Lung (tissue), 12 donors: Measurements from ENCODE around the gene CREG2. TPM values are rescaled to one million over a fixed set of nuclear protein-coding genes. Genes with fewer than 3 reads are reported as not detected.

Source experiments
- ATAC-seq: fragments of 200-7000 bp; cut with Tn5 transposase; one replicate; pipeline ENCODE4 v1.9.1; 2020; ENCODE audit warnings: moderate number of reproducible peaks; ENCODE audit not compliant: insufficient read depth, low FRiP score
- DNase-seq, 3 donors: peaks; one replicate each; pipeline ENCODE4 v3.0.0-alpha.2; 2013 to 2017
- H3K27ac ChIP-seq, 2 donors: one replicate each; pipeline ENCODE4 v1.5.1; 2013; ENCODE audit warnings: mild to moderate bottlenecking in 2 of 2, moderate library complexity in 2 of 2, control low read depth in 1 of 2, inconsistent platforms in 1 of 2, low read depth in 1 of 2, low read length in 1 of 2
- H3K27me3 ChIP-seq, 3 donors: one replicate each; pipeline ENCODE4 v1.5.1; 2013; ENCODE audit warnings: low read length in 2 of 3; ENCODE audit not compliant: control insufficient read depth in 3 of 3, insufficient read depth in 3 of 3
- H3K36me3 ChIP-seq, 4 donors: one replicate each; pipeline ENCODE4 v1.5.1; 2013; ENCODE audit warnings: low read length in 4 of 4, mild to moderate bottlenecking in 1 of 4, moderate library complexity in 1 of 4; ENCODE audit not compliant: control insufficient read depth in 4 of 4, insufficient read depth in 4 of 4
- H3K4me1 ChIP-seq, 5 donors: one replicate each; pipeline ENCODE4 v1.5.1; 2013; ENCODE audit warnings: low read length in 5 of 5, mild to moderate bottlenecking in 2 of 5, moderate library complexity in 1 of 5; ENCODE audit not compliant: control insufficient read depth in 5 of 5, insufficient read depth in 5 of 5
- H3K4me3 ChIP-seq: one replicate; pipeline ENCODE4 v1.5.1; 2013; ENCODE audit warnings: mild to moderate bottlenecking, control low read depth, moderate library complexity
- H3K9ac ChIP-seq, 2 donors: one replicate each; pipeline ENCODE4 v1.5.1; 2013; ENCODE audit warnings: low read length in 2 of 2, control low read depth in 1 of 2; ENCODE audit not compliant: insufficient read depth in 1 of 2
- H3K9me3 ChIP-seq, 4 donors: one replicate each; pipeline ENCODE4 v1.5.1; 2013; ENCODE audit warnings: low read length in 3 of 4, mild to moderate bottlenecking in 1 of 4, moderate library complexity in 1 of 4; ENCODE audit not compliant: control insufficient read depth in 4 of 4, insufficient read depth in 3 of 4
- CTCF ChIP-seq: IDR thresholded peaks from 2 replicates; pipeline ENCODE4 v1.5.1; 2012; ENCODE audit warnings: mild to moderate bottlenecking; ENCODE audit errors: control extremely low read depth, extremely low read depth
- WGBS, 2 donors: extraction: QIAGEN DNeasy Blood & Tissue Kit; methylation state at CpG; one replicate each; pipeline ENCODE4 v1.1.7; 2013; 5-methylcytosine and 5-hydroxymethylcytosine counted together
- polyA plus RNA-seq, 2 donors: library from polyadenylated mRNA; stranded (reverse); fragments of 200-250 nt; gene quantifications; one replicate each; pipeline ENCODE4 v1.2.1, GENCODE V29; 2013
- total RNA-seq, 2 donors: library from RNA; depleted of rRNA in 1 of 2; stranded (reverse); fragments of >200 nt in 1 of 2; gene quantifications; one replicate each; pipeline ENCODE4 v1.2.1, GENCODE V29; 2014 to 2021
- donor health status: control.
- donor health status: control.
- donor health status: Bipolar disorder and iron deficiency.
- donor health status: healthy.
- donor health status: DM: yes; HTN: yes; CAD: no.

Gene CREG2
- total and polyA plus RNA-seq, 4 donors = 0.06 to 0.67 (median 0.08) TPM; not detected in 1

- no peak for TF ChIP-seq CTCF
- H3K27me3 ChIP-seq = no peaks in the 10 kb centered on the region
Observed at GRCh38 chr2:101342625-101343008, 44.7 kb downstream of the CREG2 start.

GRCh38 chr2:101341901-101342624 is 45.2 kb downstream of the CREG2 start:
- ATAC-seq = no peak
- 55 to 62% methylated on average over 21 of the region's 21 CpGs for WGBS, 2 donors
- peak; percentile 54 for TF ChIP-seq CTCF

More at GRCh38 chr2:101342625-101343008, 44.7 kb downstream of the CREG2 start:
- Histone ChIP-seq H3K36me3 (no peaks in the 10 kb centered on the region), H3K9me3 (no peaks in the 10 kb centered on the region), H3K27ac (no peak overlapping the region), H3K4me1 (peaks cover 0 to 5% (median 3%) of the 10 kb centered on the region in 5 donors), H3K9ac (no peak overlapping the region), H3K4me3 (no peak overlapping the region)
- ATAC-seq = no peak
- DNase-seq = no peak
- 91 to 95% methylated on average over 15 of the region's 15 CpGs for WGBS, 2 donors

GRCh38 chr2:101341421-101341820 is 45.9 kb downstream of the CREG2 start:
- 76% methylated on average over 7 of the region's 7 CpGs for WGBS, 2 donors
- no peak for TF ChIP-seq CTCF
- ATAC-seq = no peak

More at GRCh38 chr2:101341901-101342624, 45.2 kb downstream of the CREG2 start:
- Histone ChIP-seq H3K9ac (no peak overlapping the region), H3K27me3 (no peaks in the 10 kb centered on the region), H3K36me3 (no peaks in the 10 kb centered on the region), H3K27ac (no peak overlapping the region), H3K4me1 (peaks cover 0 to 5% (median 3%) of the 10 kb centered on the region in 5 donors), H3K4me3 (no peak overlapping the region), H3K9me3 (no peaks in the 10 kb centered on the region)
- DNase-seq = peak; percentile 56 to 73 (median 59)

More at GRCh38 chr2:101341421-101341820, 45.9 kb downstream of the CREG2 start:
- Histone ChIP-seq H3K9ac (no peak overlapping the region), H3K27ac (no peak overlapping the region), H3K9me3 (no peaks in the 10 kb centered on the region), H3K4me3 (no peak overlapping the region), H3K27me3 (no peaks in the 10 kb centered on the region), H3K36me3 (no peaks in the 10 kb centered on the region), H3K4me1 (peaks cover 0 to 5% (median 3%) of the 10 kb centered on the region in 5 donors)
- DNase-seq = no peak
